Endometrium (tissue), 2 donors: ENCODE data around the gene FGF1.

Experiments used
- FAIRE-seq: peaks from 2 replicates; lab custom pipeline; 2012; peaks lifted over from hg19 to GRCh38; lab: Jason Lieb, UNC
- donor health status: control.
- donor health status: control.

FGF1 gene

DNA sequence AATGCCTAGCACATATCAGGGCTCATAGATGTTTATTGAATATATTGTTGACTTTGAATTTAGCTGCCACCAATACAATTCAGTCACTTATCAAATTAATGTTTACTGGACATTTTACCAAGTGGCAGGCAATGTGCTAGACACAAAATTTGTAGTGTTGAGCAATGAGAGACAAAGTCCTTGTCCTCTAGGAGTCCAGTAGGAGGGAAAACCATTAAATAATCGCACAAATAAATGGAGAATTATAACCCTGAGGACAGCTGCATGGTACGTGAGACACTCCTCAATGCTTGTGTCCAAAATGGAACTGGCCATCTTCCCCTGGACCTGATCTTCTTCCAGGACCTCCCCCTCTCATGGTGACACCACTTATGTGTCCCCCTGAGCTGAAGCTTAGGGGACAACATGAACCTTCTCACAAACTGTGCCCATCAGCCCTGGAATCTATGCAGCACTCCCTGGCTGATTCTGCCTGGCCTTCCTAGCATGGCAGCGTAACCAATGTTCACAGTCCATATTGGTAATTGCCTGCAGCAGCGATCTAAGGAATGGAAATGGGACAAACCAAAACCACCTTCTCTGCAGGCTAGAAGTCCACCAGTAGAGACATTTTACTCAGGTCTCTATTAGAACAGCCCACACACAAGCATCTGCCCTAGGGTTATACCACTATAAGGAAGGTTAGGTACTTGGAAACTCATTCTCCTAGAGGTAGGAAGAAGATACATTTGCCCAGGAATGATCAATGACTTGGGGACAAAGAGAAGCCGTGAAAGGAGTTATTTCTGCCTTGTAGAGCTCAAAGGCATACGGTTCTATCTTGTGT lies 75.5 kb downstream of the FGF1 start:
- no peak for FAIRE-seq

DNA sequence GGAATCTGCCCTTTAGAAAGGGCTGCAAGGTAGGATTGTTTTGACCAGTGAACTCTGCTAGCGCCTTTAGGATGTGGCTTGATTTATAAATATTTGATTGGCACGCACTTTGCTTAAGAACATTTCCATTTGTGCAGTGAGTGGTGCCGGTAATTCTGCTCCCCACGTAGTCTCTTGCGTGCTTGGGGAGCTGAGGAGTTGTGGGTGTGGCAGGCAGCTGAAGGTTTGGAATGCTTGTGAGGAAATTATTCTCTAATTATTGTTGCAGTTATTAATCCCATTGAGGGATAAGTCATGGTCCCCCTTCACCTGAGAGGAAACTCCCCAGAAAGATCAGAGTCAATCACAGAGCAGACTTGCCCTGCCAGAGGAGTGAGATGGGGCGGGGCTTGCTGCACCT lies 76.7 kb downstream of the FGF1 start:
- no peak for FAIRE-seq

GRCh38 chr5:142608081-142608480 lies 77.8 kb downstream of the FGF1 start:
- no peak for FAIRE-seq

GRCh38 chr5:142605611-142606010 lies 80.3 kb downstream of the FGF1 start:
- no peak for FAIRE-seq

- FAIRE-seq: no peak
Observed at GRCh38 chr5:142602720-142603245, 83.1 kb downstream of the FGF1 start.

DNA sequence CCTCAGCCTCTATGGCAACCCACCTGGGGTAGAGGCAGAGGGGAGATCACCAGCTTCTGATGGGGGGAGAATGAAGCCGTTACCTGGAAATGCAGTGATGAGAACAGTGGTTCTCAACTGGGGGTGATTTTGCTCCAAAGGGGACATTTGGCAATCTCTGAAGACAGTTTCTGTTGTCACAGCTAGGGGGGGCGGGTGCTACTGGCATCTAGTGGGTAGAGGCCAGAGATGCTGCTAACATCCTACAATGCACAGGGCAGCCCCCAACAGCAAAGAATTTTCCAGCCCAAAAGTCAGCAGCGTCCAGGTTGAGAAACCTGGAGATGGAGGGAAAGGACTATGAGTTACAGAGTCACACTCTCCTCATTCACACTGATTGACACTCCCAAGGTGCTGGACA lies 84.5 kb downstream of the FGF1 start:
- FAIRE-seq: no peak

- peak; percentile 12 for FAIRE-seq
Observed at GRCh38 chr5:142600611-142601358, 85.1 kb downstream of the FGF1 start.

GRCh38 chr5:142600092-142600491 lies 85.8 kb downstream of the FGF1 start:
- FAIRE-seq: no peak

DNA sequence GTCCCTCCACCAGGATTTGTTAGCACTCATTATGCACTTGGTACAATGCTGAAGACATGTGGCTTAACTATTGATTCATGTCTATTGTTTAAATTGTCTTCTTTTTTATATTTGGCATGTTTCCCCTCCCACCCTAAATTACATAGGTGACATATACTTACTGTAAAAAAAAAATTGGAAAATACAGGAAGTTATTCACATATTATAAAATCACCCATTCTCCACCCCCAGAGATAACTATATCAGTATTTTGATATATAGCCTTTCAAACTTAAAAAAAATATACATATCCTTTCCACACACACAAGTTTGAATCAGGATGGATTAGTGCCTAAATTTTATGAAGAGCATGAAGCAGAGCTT lies 87.6 kb downstream of the FGF1 start:
- FAIRE-seq: no peak

GRCh38 chr5:142597546-142598337 lies 88.1 kb downstream of the FGF1 start:
- FAIRE-seq: no peak

GRCh38 chr5:142597025-142597424 lies 88.9 kb downstream of the FGF1 start:
- no peak for FAIRE-seq

DNA sequence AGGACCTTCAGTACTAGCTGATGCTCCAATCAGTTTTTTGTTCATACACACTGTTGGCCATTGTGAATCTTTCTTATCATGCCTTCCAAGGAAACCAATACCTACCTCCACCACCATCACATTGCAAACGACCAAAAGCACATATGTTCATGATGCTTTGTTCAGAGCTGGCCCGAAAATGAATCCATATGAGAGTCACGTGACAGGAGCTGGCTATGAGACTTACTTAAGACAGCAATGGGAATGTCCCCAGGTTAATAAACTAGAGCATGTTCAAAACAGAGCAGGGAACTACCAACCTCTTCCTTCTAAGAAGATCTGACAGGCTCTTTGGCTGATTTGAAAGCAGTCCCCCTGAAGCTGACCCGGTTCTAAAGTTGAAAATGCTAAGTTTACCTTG lies 93.5 kb downstream of the FGF1 start:
- no peak for FAIRE-seq

GRCh38 chr5:142590451-142591231 lies 95.2 kb downstream of the FGF1 start:
- no peak for FAIRE-seq

DNA sequence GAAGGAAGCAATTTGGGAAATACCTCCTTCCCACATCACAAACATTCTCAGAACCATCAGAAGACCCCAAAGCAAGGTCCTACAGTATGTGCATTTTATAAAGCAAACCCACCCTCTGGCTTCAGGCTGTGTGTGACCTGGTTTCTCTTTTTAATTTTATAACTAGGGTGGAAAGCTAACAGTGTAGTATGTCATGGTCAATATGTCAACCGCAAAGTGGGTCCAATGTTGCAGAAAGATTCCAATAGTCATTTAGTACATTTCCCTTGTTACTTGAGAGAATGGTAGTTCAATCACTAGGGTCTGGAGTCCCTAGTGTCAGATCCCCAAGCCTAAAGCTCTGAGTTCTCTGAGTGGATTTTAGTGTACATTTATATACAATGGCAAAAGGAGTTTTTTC lies 96.2 kb downstream of the FGF1 start:
- FAIRE-seq: no peak

DNA sequence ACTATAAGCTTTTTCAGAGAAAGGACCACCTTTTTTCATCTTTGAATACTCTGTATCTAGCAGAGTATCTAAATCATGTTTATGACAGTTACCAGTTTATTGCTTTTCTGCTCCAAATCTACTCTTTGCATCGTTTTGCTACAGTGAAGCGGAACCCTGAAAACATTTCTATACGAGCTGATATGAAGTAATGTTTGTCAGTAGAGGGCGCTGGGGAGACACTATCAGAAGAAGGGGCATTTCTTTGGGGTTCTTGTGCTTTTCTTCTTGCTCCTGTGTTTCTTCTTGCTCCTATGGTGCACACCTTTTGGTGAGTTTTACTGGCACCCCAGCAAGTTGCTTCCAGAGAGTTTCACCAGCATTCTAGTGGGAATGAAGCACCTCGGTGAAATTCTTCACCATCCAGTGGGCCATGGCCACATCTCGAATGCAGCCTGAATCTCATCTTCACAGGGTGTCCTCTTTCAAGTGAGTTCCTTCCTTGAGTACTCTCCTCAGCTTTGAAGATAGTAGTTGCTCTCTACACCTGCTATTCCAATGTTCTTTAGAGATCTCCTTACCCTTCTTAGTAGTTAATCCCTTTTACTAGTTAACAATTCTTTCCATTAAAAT lies 98.4 kb downstream of the FGF1 start:
- no peak for FAIRE-seq

- FAIRE-seq: no peak
Observed at GRCh38 chr5:142586552-142586951, 99.3 kb downstream of the FGF1 start.

DNA sequence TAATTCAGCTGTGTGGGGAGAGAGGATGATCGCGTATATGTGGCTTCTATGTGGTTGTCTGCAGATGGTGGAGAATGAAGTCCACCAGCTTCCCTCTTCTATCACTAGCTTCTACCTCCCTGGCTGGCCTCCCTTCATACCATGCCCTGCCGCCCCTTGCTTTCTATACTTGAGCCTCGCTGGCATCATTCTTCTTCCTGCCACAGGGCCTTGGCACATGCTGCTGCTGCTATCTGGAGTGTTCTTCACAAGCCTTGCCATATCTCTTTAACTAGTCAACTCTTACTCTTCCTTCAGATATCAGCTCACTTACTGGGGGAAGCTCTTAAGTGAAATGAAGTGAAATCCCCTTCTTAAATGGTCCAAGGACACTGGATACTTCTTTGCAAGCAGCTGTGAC lies 100.4 kb downstream of the FGF1 start:
- no peak for FAIRE-seq

GRCh38 chr5:142584891-142585290 lies 101.0 kb downstream of the FGF1 start:
- no peak for FAIRE-seq

DNA sequence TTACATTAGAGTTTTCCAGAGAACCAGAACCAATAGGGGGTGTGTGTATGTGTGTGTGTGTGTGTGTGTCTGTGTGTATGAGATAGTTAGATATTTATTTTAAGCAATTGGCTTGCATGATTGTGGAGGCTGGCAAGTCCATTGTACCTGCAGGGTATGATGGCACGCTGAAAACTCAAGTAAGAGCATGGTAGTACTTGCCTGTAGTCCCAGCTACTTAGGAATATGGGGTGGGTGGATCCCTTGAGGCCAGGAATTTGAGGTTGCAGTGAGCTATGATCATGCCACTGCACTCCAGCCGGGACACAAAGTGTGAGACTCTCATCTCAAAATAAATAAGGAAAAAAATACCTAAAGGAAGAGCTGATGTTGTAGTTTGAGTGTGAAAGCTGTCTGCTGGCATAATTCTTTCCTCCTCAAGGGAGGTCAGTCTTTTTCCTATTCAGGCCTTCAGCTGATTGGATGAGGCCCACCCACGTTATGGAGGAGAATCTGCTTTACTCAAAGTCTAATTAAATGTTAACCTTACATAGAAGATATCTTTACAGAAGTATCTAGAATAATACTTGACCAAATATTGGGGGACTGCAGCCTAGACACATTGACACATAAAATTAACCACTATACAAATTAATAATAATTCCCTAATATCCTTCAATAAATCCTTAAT lies 107.6 kb downstream of the FGF1 start:
- no peak for FAIRE-seq

- FAIRE-seq: no peak
Observed at GRCh38 chr5:142576804-142577203, 109.1 kb downstream of the FGF1 start.

DNA sequence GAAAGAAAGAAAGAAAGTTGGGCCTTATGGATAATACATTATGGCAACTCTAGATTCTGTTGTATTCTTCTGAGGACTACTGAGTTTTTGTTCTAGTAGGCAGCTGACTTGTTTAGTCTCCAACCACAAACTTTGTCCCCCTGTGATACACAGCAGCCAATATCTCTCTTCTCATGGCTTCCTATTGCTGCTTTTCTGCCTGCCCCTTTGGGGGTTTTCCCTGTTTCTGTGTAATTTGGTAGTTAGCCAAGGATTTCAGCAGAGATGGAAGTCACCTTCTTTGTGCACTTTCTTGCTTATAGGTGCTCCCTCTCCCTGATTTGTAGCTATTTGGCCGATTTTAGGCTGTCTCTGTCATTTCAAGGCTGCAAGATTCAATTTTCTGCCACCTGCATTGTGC lies 109.6 kb downstream of the FGF1 start:
- no peak for FAIRE-seq
